Measurements from ENCODE around the gene CCDC47. TPM values are rescaled to one million over a fixed set of nuclear protein-coding genes. Genes with fewer than 3 reads are reported as not detected.

The CCDC47 gene
- total RNA-seq, 1 experiment from 2014 or later: 79.4 TPM

DNA sequence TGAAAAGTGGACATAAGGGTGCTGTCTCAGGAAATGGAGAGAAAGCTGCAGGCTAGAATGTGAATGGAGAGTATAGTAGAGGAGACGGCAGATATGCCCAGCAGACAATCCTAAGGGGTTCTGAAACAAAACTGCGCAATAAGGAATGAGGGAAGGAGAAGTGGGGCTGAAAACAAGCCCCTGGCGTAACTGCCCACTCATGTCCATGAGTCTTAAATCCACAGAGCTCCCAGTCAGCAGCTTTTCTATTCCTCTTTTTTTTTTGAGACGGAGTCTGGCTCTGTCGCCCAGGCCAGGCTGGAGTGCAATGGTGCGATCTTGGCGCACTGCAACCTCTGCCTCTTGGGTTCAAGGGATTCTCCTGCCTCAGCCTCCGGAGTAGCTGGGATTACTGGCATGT lies 37.7 kb downstream of the CCDC47 start:
- no peak for DNase-seq
- H4K5ac ChIP-seq (ENCODE audit: insufficient read length, low read depth, low read length): no peak overlapping the region
- no peak overlapping the region for H3K4me3 Mint-ChIP-seq
- no peak overlapping the region for H3K9ac ChIP-seq (ENCODE audit: extremely low read depth, insufficient read length, low read length)
- H3K36me3 Mint-ChIP-seq (ENCODE audit: insufficient read depth in 1 of 3, low read depth in 3 of 3): peaks cover 0 to 2% (median 0%) of the 10 kb centered on the region in 3 experiments; a peak in 1 of 7 replicates
- no peaks in the 10 kb centered on the region for H3K9me3 Mint-ChIP-seq
- H2BK15ac ChIP-seq (ENCODE audit: low read depth, low read length): no peak overlapping the region
- no peak overlapping the region for H3K4ac ChIP-seq (ENCODE audit: low read depth, low read length)
- no peak overlapping the region for H3K27ac ChIP-seq (ENCODE audit: insufficient read length, low read depth, low read length)
- H2AFZ ChIP-seq (ENCODE audit: low read length): no peak overlapping the region
- H3K79me1 ChIP-seq (ENCODE audit: insufficient read depth, low read depth, low read length, poor library complexity, severe bottlenecking): no peaks in the 10 kb centered on the region
- peaks cover 5 to 9% of the 10 kb centered on the region in 2 experiments for H3K4me1 Mint-ChIP-seq
- no peak overlapping the region for H3K14ac ChIP-seq (ENCODE audit: insufficient read depth, low read length)
- no peak for TF ChIP-seq CTCF (conservative IDR thresholded peaks at IDR 0.05)
- H3K27me3 ChIP-seq (ENCODE audit: insufficient read depth, low read length): no peaks in the 10 kb centered on the region
- H4K8ac ChIP-seq (replicated peaks; ENCODE audit: insufficient read length, low read depth, low read length): no peak overlapping the region
- H2BK120ac ChIP-seq (ENCODE audit: low read depth, low read length, poor library complexity, severe bottlenecking): no peak overlapping the region
- no peak overlapping the region for H3K4me2 ChIP-seq (ENCODE audit: insufficient read depth, insufficient read length, low read length)
- peaks cover 3% of the 10 kb centered on the region for H3K23me2 ChIP-seq (ENCODE audit: insufficient read length, low read depth, low read length, poor library complexity, severe bottlenecking)
- no peak overlapping the region for H3K18ac ChIP-seq (ENCODE audit: insufficient read length, low read depth, low read length)
- no peak overlapping the region for H3T11ph ChIP-seq (ENCODE audit: low read length)
- H3K27me3 Mint-ChIP-seq (ENCODE audit: low read depth): no peaks in the 10 kb centered on the region
- H3K4me1 ChIP-seq (ENCODE audit: insufficient read depth, low read length): no peaks in the 10 kb centered on the region
- H3K56ac ChIP-seq (ENCODE audit: insufficient read length, low read depth, low read length): no peak overlapping the region
- no peaks in the 10 kb centered on the region for H4K20me1 ChIP-seq (ENCODE audit: control insufficient read depth, insufficient read depth, insufficient read length)
- no peak overlapping the region for H2AK5ac ChIP-seq (ENCODE audit: insufficient read length, low read length)
- no peak overlapping the region for H4K91ac ChIP-seq (ENCODE audit: insufficient read length, low read depth, low read length)
- no peaks in the 10 kb centered on the region for H3K79me2 ChIP-seq (ENCODE audit: insufficient read depth, low read length)
- no CpG with 5 or more reads among the region's 8 CpGs for WGBS (ENCODE audit: extremely low coverage, insufficient read length, low lambda C conversion rate)
- peak overlapping the region in 2 of 3 experiments; percentile 18 to 41; a peak in 3 of 7 replicates for H3K27ac Mint-ChIP-seq
- no peak overlapping the region for H2BK20ac ChIP-seq (ENCODE audit: low read depth, low read length, poor library complexity, severe bottlenecking)
- no peak overlapping the region for H2BK5ac ChIP-seq (ENCODE audit: insufficient read length, low read length)
- no peak overlapping the region for H2BK12ac ChIP-seq (ENCODE audit: insufficient read length, low read depth, low read length)
- no peaks in the 10 kb centered on the region for H3K9me3 ChIP-seq (ENCODE audit: control insufficient read depth, low read depth, low read length)
- no peak overlapping the region for H3K23ac ChIP-seq (ENCODE audit: insufficient read length, low read depth, low read length)
